GM19025 (cell line): Measurements from ENCODE around the gene TMEM221.

ENCODE experiments used
- ATAC-seq: cut with Tn5 transposase; IDR thresholded peaks from one replicate; pipeline ENCODE4 v1.9.1; 2021; ENCODE audit warnings: mild to moderate bottlenecking, low read depth, moderate library complexity; ENCODE audit not compliant: unreplicated experiment

The TMEM221 gene

DNA sequence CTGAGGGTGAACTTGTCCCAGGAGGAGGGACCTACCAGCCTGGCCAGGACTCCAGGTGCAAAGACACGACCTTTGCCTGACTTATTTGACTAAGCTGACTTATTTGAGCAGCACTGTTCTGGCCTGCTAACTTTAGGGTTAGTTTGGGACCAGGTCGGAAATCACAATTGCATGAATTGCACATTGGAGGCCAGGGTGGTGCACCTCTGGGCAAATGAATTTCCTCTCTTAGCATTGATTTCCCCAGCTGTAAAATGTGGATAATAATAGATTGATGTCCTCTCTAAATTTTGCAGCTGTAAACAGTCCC is 41.6 kb downstream of the TMEM221 start:
- no peak for ATAC-seq

DNA sequence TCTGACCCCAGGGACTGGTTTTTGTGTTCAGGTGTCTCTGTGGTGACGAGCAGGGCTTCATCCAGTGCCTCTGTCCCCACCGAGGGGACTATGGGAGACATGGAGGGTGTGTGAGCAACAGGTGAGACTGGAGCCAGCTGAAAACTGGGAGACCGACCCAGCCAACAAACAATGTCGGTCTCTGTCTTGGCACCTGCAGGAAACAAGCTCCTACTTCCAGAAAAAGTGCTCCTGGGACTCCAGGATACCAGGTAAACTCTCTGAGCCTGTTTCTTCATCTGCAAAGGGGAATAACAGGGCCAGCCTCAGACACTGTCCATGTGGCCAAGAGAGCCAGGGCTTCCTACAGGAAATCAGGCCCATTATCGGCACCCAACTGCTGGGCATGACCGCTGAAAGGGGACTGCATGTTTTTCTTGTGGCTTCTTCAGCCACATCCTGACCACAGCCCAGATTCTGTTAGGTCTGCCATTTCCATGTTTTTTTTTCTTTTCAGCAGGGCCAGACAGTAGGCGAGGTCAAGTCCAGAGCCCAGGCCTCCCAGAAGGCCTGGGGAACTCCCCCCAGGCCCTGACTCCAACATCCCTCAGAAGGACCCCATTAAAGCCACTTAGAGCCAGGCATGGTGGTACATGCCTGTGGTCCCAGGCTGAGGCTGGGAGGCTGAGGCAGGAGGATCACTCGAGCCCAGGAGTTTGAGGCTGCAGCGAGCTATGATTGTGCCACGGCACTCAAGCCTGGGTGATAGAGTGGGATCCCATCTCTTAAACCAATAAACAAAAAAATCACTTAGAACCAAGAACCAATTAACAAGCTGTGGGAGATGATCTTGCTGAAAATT is 42.2 kb downstream of the TMEM221 start:
- no peak for ATAC-seq

- peak; percentile 75 for ATAC-seq
Observed at GRCh38 chr19:17405250-17406045, 43.0 kb downstream of the TMEM221 start, which contains the start of gene BST2. TSS of gene BST2 (minus strand) at chr19:17405630. CDS start at chr19:17405575, 55 bp downstream.

DNA sequence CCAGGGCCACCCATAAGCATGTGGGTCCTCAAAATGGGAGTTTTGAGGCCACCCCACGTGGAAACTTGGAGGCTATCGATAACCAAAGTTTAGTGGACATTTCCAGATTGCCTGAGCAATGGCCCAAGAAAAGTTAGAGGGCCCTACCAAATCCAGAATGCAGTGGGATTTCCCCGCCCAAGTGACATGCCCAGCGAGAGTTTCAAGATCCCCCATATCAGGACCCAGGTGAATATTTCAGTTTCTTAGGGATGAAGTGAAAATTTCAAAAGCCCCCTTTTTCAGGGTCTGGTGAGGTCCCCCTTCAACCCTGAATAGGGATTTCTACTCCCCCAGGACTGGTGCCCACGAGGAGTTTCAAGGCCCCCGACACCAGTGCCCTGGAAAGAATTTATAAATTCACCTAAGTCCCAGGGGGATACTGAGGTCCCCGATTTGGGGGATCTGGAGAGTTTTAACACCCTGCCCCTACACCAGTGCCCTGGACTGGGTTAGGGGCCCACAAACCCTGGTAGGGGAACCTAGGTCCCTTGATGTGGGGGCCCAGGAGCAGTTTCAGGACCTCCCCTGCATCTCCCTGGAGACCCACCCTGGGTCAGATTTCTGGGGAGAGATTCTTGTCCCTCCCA is 43.7 kb downstream of the TMEM221 start:
- no peak for ATAC-seq

DNA sequence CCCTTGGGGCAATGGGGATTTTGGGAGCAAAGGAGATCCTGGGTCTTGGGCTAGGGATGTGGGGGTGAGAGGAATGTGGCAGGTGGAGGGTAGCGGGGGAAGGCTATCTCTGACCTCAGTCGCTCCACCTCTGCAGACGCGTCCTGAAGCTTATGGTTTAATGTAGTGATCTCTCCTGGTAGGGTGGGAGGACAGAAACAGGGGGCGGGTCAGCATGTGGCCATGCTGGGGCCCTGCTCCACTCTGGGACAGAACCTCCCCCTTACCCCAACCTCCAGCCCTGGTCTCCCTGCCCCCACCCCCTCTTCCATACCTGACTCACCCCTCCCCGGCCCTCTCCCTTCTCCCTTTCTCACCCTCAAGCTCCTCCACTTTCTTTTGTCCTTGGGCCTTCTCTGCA is 44.5 kb downstream of the TMEM221 start:
- ATAC-seq, result no peak

GRCh38 chr19:17402982-17403855 is 45.2 kb downstream of the TMEM221 start:
- no peak for ATAC-seq

DNA sequence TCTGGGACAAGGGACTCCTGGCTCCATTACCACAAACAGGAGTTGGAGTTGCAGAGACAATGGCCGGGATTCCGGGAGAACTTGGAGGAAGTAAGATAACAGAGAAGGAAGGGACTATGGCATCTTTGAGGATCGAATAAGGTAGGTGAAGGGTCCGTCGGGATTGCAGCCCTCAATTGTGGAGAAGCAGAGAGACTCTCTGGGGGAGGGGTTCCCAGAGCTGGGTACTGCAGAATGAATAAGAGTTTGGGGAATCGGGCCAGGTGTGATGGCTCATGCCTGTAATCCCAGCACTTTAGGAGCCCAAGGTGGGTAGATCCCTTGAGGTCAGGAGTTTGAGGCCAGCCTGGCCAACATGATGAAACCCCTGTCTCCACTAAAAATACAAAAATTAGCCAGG is 46.8 kb downstream of the TMEM221 start:
- ATAC-seq, result no peak

DNA sequence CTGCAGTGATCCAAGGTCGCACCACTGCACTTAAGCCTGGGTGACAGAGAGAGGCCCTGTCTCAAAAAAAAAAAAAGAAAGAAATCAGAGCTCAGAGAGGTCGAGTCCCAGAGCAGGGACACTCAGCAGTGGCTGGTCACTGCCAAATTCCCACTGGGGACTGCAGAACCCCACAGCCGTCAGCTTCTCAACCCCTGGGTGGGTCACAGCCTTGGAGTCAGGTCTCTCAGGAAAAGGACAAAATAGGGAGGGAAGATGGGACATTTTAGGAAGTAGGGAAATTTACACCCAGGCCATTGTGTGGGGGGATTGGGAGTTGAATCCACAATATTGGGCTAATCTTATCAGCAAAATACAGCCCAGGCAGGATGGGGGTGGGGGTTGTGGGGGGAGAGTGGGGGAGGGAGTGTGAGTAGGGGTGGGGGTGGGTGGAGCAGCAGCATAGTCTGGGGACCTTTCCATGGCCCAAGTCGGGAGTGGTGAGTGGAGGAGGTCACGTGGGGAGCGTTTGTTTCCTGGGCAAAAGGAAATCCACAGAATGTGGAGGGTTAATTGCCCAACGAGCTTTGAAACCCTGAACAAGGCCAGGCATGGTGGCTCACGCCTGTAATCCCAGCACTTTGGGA is 49.5 kb downstream of the TMEM221 start:
- ATAC-seq, result no peak

GRCh38 chr19:17394891-17395415 is 53.5 kb downstream of the TMEM221 start:
- no peak for ATAC-seq

- no peak for ATAC-seq
Observed at GRCh38 chr19:17393914-17394313, 54.6 kb downstream of the TMEM221 start, which contains the start of gene CCDC194. TSS of gene CCDC194 (minus strand) at chr19:17394196. CDS start at chr19:17394158, 38 bp downstream.

GRCh38 chr19:17393002-17393401 is 55.5 kb downstream of the TMEM221 start:
- ATAC-seq, result no peak

DNA sequence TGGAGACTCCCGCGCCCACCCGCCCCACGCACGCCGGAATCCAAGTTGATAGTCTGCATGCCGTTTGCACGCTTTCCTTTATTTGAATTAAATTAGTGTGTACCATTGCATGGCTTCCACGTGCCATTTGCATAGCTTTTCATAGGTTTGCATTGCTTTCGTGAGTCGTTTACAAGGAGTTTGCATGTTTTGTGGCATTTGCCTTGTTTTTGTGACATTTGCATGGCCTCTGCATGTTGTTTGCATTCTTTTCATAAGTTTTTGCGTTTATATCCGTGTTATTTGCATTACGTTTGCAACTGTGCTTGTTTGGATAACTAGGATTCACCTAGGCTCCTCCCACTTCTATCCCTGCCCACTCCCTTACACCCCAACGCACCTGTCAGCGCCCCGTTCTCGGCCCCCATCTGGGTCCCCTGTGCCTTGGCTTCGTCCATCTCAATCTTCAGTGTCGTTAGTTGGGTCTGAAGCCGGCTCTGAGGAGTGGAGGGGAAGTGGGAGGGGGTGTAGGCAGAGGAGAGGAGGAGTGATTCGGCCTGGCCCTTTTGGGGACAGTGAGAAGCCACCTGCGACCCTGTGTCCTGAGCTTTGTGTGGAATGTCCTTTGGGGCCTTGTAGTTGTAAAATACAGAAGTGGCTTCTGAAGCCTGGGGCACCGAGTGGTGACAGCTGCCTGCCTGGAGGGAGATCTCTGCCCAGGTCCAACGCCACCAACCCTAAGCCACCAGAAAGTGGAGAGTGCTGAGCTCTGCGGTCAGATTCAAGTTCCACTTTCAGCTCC is 56.9 kb downstream of the TMEM221 start:
- ATAC-seq, result no peak

GRCh38 chr19:17390665-17391370 is 57.6 kb downstream of the TMEM221 start:
- peak; percentile 88 for ATAC-seq

GRCh38 chr19:17389957-17390664 is 58.4 kb downstream of the TMEM221 start:
- ATAC-seq, result no peak

GRCh38 chr19:17389288-17389687 is 59.2 kb downstream of the TMEM221 start:
- ATAC-seq, result no peak

- ATAC-seq, result no peak
Observed at GRCh38 chr19:17385878-17386611, 62.4 kb downstream of the TMEM221 start.
